Activated T-helper 1 cell treated with anti-CD3 and anti-CD28 coated beads, Interleukin-12 subunit alpha, Interleukin-12 subunit beta, Interleukin-2, Interleukin-4 antibody, amounts not matched to agents 30 ng/mL and 10 ng/mL and 1 ng/mL, durations not matched to agents 14 hours and 24 hours and 36 hours (primary cell): ENCODE data around the gene GALNT16. TPM values are rescaled to one million over a fixed set of nuclear protein-coding genes. Genes with fewer than 3 reads are reported as not detected.

Experiments
- DNase-seq: peaks from one replicate; pipeline ENCODE4 v3.0.0; 2021; ENCODE audit warnings: low spot score
- H3K27ac Mint-ChIP-seq: one replicate; pipeline ENCODE4 v1.8.0; 2021; ENCODE audit warnings: mild to moderate bottlenecking, mixed read lengths
- H3K27me3 Mint-ChIP-seq: one replicate; pipeline ENCODE4 v1.8.0; 2022; ENCODE audit warnings: mild to moderate bottlenecking, moderate library complexity, mixed read lengths; ENCODE audit not compliant: insufficient read depth
- H3K36me3 Mint-ChIP-seq: one replicate; pipeline ENCODE4 v1.8.0; 2021; ENCODE audit warnings: low read depth, mixed read lengths
- H3K4me1 Mint-ChIP-seq: one replicate; pipeline ENCODE4 v1.8.0; 2021; ENCODE audit warnings: low read depth, mixed read lengths
- H3K4me3 Mint-ChIP-seq: one replicate; pipeline ENCODE4 v1.8.0; 2021; ENCODE audit warnings: mild to moderate bottlenecking, moderate library complexity, mixed read lengths
- H3K9me3 Mint-ChIP-seq: one replicate; pipeline ENCODE4 v1.8.0; 2021; ENCODE audit warnings: mixed read lengths
- intact Hi-C: fragments of 100-400 bp; cut with micrococcal nuclease; formaldehyde crosslinking; loops from one replicate; pipeline ENCODE4 v1.15.1; 2024
- total RNA-seq: library from RNA; stranded (reverse); gene quantifications from 2 replicates; pipeline ENCODE4 v1.2.3, GENCODE V29; 2022

The GALNT16 gene
- total RNA-seq, 1 donor from 2014 or later, result 0.05 TPM

DNA sequence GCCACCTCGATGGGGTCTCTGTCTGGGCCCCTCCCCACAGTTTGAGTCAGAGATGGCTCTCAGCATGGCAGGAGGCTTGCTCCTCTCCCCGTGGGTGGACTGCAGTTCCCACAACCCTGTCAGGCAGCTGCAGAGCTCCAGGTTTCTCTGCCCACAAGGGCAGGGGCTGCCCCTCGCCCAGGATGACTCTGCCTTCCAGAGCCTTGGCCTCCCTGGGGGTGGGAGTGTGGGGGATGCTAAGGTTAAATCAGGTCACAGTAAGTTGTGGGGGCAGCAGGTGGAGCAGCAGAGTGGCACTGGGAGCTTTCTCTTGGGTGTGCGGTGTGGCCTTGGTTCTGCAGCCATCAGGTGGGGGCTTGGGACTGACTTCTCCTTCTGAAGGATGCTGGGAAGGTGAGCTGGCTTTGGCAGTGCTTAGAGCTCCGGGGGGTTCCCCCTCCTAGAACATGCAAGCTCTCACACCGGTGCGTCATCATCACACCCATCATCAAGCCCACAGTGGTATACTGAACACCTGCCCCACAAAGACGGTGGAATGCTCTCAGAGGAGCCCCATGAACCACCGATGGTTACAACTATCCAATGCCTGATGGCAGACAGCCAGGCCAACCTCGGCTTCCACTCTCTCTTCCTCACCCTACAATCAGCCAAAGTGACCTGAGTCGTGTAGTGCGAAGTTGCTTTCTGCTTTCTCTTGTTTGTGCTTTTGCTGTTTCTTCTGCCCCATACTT is 98.4 kb downstream of the GALNT16 start:
- no peak for DNase-seq
- intact Hi-C loops, result no loop called here
- Mint-ChIP-seq H3K4me1 (peaks cover 43% of the 10 kb centered on the region), H3K36me3 (peaks cover 5% of the 10 kb centered on the region), H3K9me3 (no peaks in the 10 kb centered on the region), H3K27ac (peak overlapping the region; percentile 23), H3K4me3 (no peak overlapping the region), H3K27me3 (peaks cover 2% of the 10 kb centered on the region)

GRCh38 chr14:69358966-69359365 is 99.0 kb downstream of the GALNT16 start:
- peaks cover 38% of the 10 kb centered on the region for H3K4me1 Mint-ChIP-seq
- H3K27ac Mint-ChIP-seq, result peak overlapping the region; percentile 14
- H3K36me3 Mint-ChIP-seq, result peaks cover 2% of the 10 kb centered on the region
- H3K9me3 Mint-ChIP-seq, result no peaks in the 10 kb centered on the region
- no peak for DNase-seq
- intact Hi-C loops, result no loop called here
- H3K27me3 Mint-ChIP-seq, result peaks cover 2% of the 10 kb centered on the region
- H3K4me3 Mint-ChIP-seq, result no peak overlapping the region

- Mint-ChIP-seq H3K4me1 (peaks cover 22% of the 10 kb centered on the region), H3K9me3 (no peaks in the 10 kb centered on the region), H3K36me3 (peaks cover 2% of the 10 kb centered on the region), H3K4me3 (no peak overlapping the region), H3K27ac (no peak overlapping the region), H3K27me3 (peaks cover 2% of the 10 kb centered on the region)
- intact Hi-C loops, result no loop called here
- DNase-seq, result no peak
Observed at GRCh38 chr14:69360438-69361108, 100.6 kb downstream of the GALNT16 start.

DNA sequence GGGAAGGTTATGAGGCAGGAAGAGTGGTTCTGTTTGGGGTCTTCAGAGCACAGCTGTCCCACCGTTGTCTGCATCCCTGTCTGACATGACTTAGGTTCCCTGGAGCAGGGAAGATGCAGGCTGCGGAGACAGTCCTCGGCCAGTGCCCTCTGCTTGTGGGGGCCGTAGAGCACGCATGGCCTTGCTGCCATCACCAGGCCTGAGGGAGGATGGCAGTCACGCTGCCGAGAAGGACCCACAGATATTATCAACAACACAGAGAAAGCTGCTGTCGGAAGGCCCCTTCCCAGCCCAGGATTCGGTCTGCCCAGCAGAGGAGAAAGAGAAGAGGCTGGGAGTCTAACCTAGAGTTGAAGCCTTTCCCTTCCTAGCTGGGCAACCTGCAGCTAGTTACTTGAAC is 103.1 kb downstream of the GALNT16 start:
- Mint-ChIP-seq H3K27me3 (peaks cover 2% of the 10 kb centered on the region), H3K27ac (no peak overlapping the region), H3K4me3 (no peak overlapping the region), H3K36me3 (peaks cover 2% of the 10 kb centered on the region), H3K4me1 (peaks cover 15% of the 10 kb centered on the region), H3K9me3 (no peaks in the 10 kb centered on the region)
- no peak for DNase-seq
- intact Hi-C loops, result no loop called here

DNA sequence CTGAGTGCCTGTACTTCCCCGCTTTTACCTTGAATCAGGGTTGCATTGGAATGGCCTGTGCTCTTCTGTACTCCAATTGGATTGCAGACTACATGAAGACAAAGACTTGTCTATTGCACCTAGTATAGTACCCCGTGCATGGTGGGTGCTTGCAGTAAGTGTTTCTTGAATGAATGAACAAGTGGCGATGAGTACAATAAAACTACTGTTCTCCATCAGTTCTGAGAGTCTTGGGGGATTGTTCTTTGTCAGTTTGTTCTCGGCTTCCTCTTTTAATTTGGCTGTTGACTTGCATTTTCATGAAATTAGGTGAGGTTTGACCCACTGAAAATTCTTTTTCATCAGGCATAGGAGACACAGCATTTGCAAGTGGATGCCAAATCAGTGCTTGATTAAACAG is 104.0 kb downstream of the GALNT16 start:
- Mint-ChIP-seq H3K9me3 (no peaks in the 10 kb centered on the region), H3K4me1 (peaks cover 6% of the 10 kb centered on the region), H3K36me3 (peaks cover under 1% of the 10 kb centered on the region), H3K4me3 (no peak overlapping the region), H3K27ac (no peak overlapping the region), H3K27me3 (peaks cover 1% of the 10 kb centered on the region)
- intact Hi-C loops, result no loop called here
- no peak for DNase-seq

DNA sequence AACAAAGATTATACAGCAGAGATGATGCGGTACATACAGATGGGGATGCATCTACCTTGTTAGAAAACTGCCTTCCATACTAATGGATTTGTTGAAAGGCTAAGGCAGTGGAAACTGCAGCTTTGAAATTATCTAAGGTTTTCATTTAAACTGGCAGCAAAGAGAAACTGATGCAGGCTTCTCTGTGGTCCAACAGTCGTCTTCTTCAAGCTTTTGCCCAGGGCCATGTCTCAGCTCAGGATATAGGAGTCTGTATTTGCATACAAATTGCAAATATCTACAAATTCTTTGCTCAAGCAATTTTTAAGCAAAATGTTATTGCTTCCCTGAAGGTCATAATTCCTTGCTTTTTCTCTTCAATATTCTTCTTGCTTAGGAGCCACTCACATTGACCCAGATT is 104.4 kb downstream of the GALNT16 start:
- Mint-ChIP-seq H3K27ac (no peak overlapping the region), H3K9me3 (no peaks in the 10 kb centered on the region), H3K4me1 (peaks cover 2% of the 10 kb centered on the region), H3K4me3 (no peak overlapping the region), H3K36me3 (no peaks in the 10 kb centered on the region), H3K27me3 (no peaks in the 10 kb centered on the region)
- no peak for DNase-seq
- intact Hi-C loops, result no loop called here

DNA sequence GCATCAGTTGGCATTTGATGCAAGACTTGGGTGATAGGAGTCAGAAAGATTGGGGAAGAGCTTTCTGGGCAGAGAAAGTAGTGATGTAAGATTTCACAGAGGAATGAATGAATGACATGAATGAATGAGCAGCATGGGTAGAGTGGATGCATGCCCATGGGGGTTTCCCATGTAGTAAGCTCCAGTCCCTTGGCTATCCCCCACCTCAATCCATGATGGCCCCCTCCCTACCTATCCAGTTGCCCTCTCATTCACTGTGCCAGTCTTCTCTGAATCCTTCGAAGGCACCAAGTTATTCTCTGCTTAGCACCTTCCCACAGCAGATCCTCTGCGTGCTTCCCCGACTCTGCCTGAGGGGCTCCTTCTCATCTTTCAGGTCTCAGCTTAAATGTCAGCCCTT is 106.1 kb downstream of the GALNT16 start:
- Mint-ChIP-seq H3K4me1 (no peaks in the 10 kb centered on the region), H3K27ac (no peak overlapping the region)
- DNase-seq, result no peak

DNA sequence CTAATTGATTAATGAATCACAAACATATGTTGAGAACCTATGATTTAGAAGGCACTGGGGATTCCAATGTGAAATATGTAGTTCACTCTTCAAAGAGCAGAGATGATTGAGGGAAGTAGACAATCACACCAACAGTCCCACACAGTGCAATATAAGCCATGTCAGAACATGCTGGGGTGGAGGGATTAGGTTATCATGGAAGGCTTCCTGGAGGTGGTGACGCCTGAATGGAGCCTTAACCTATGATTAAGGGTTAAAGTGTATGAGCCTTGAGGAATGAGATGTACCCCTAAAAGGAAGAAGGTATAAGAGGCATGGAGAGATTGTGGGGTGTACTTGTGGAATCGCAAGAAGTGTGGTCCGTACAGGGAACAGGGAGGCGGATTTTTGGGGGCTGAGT is 106.8 kb downstream of the GALNT16 start:
- Mint-ChIP-seq H3K9me3 (no peaks in the 10 kb centered on the region), H3K4me3 (no peak overlapping the region), H3K27me3 (no peaks in the 10 kb centered on the region), H3K4me1 (no peaks in the 10 kb centered on the region), H3K27ac (no peak overlapping the region), H3K36me3 (no peaks in the 10 kb centered on the region)
- DNase-seq, result no peak
- intact Hi-C loops, result no loop called here

More for the DNA sequence above, 106.1 kb downstream of the GALNT16 start:
- Mint-ChIP-seq H3K36me3 (no peaks in the 10 kb centered on the region), H3K4me3 (no peak overlapping the region), H3K9me3 (no peaks in the 10 kb centered on the region), H3K27me3 (no peaks in the 10 kb centered on the region)
- intact Hi-C loops, result no loop called here

- Mint-ChIP-seq H3K4me3 (no peak overlapping the region), H3K9me3 (no peaks in the 10 kb centered on the region), H3K36me3 (peaks cover 3% of the 10 kb centered on the region), H3K27me3 (no peaks in the 10 kb centered on the region), H3K27ac (no peak overlapping the region), H3K4me1 (peaks cover 5% of the 10 kb centered on the region)
- no peak for DNase-seq
- intact Hi-C loops, result no loop called here
Observed at GRCh38 chr14:69368381-69368780, 108.4 kb downstream of the GALNT16 start.

GRCh38 chr14:69370061-69370460 is 110.1 kb downstream of the GALNT16 start:
- intact Hi-C loops, result no loop called here

GRCh38 chr14:69372146-69372545 is 112.2 kb downstream of the GALNT16 start:
- Mint-ChIP-seq H3K9me3 (no peaks in the 10 kb centered on the region), H3K4me1 (peaks cover 12% of the 10 kb centered on the region)

More at GRCh38 chr14:69370061-69370460, 110.1 kb downstream of the GALNT16 start:
- Mint-ChIP-seq H3K27ac (no peak overlapping the region), H3K9me3 (no peaks in the 10 kb centered on the region), H3K4me3 (no peak overlapping the region), H3K4me1 (peaks cover 12% of the 10 kb centered on the region), H3K27me3 (no peaks in the 10 kb centered on the region), H3K36me3 (peaks cover 9% of the 10 kb centered on the region)
- DNase-seq, result no peak

DNA sequence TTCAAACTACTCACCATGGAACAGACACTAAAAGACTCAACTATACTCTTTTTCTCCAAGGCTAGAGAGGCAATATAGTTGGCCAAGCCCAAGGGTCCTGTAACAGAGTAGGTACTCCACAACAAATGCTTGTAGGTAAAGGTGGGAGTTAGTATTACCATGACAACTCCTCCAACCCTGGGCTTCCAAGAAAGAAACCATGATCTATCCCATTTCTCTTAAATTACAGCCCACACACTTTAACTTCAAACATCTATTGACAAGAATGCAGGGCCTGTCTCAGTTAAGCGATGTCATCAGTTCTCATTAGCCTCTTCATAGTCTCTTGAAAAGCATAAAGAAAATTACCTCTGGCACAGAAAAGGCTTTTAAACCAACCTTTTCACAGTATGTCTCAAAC is 113.1 kb downstream of the GALNT16 start:
- H3K9me3 Mint-ChIP-seq, result no peaks in the 10 kb centered on the region
- H3K27me3 Mint-ChIP-seq, result no peaks in the 10 kb centered on the region
- peaks cover 30% of the 10 kb centered on the region for H3K36me3 Mint-ChIP-seq
- intact Hi-C loops, result no loop called here
- peak overlapping the region; percentile 41 for H3K27ac Mint-ChIP-seq
- no peak for DNase-seq
- H3K4me3 Mint-ChIP-seq, result no peak overlapping the region
- H3K4me1 Mint-ChIP-seq, result peaks cover 12% of the 10 kb centered on the region

More at GRCh38 chr14:69372146-69372545, 112.2 kb downstream of the GALNT16 start:
- Mint-ChIP-seq H3K36me3 (peaks cover 27% of the 10 kb centered on the region), H3K4me3 (no peak overlapping the region), H3K27ac (peak overlapping the region; percentile 14), H3K27me3 (no peaks in the 10 kb centered on the region)
- intact Hi-C loops, result no loop called here
- DNase-seq, result no peak

- peaks cover 12% of the 10 kb centered on the region for H3K4me1 Mint-ChIP-seq
- H3K9me3 Mint-ChIP-seq, result no peaks in the 10 kb centered on the region
- H3K4me3 Mint-ChIP-seq, result no peak overlapping the region
- H3K27me3 Mint-ChIP-seq, result no peaks in the 10 kb centered on the region
- intact Hi-C loops, result no loop called here
- DNase-seq, result no peak
- peak overlapping the region; percentile 6 for H3K27ac Mint-ChIP-seq
- H3K36me3 Mint-ChIP-seq, result peaks cover 30% of the 10 kb centered on the region
Observed at GRCh38 chr14:69374235-69374634, 114.3 kb downstream of the GALNT16 start.
